ENCODE results near the gene WNK4.

Gene WNK4

GRCh38 chr17:42841975-42842685 lies 61.7 kb downstream of the WNK4 start:
- DNase-seq (ENCODE audit: extremely low read depth, low read depth) = no peak
- TF ChIP-seq CTCF (IDR thresholded peaks at IDR 0.05; ENCODE audit: low read depth, low read length, missing control alignments) = no peak
- no peak overlapping the region for H3K4me3 ChIP-seq (replicated peaks; ENCODE audit: low read depth, low read length)

- peak; percentile 94 for TF ChIP-seq CTCF (IDR thresholded peaks at IDR 0.05; ENCODE audit: low read depth, low read length, missing control alignments)
- H3K4me3 ChIP-seq (replicated peaks; ENCODE audit: low read depth, low read length) = no peak overlapping the region
- DNase-seq (ENCODE audit: extremely low read depth, low read depth) = no peak
These were observed 63.0 kb downstream of the WNK4 start for GRCh38 chr17:42843358-42843934.

- TF ChIP-seq CTCF (IDR thresholded peaks at IDR 0.05; ENCODE audit: low read depth, low read length, missing control alignments) = no peak
- H3K4me3 ChIP-seq (replicated peaks; ENCODE audit: low read depth, low read length) = no peak within 1 kb of the TSS
- DNase-seq (ENCODE audit: extremely low read depth, low read depth) = no peak
These were observed 63.9 kb downstream of the WNK4 start, which contains the start of gene AOC2 for GRCh38 chr17:42844271-42844670. TSS of gene AOC2 (plus strand) at chr17:42844580. CDS start at chr17:42844627, 47 bp downstream.

GRCh38 chr17:42844761-42845555 lies 64.5 kb downstream of the WNK4 start:
- DNase-seq (ENCODE audit: extremely low read depth, low read depth) = no peak
- H3K4me3 ChIP-seq (replicated peaks; ENCODE audit: low read depth, low read length) = no peak overlapping the region
- TF ChIP-seq CTCF (IDR thresholded peaks at IDR 0.05; ENCODE audit: low read depth, low read length, missing control alignments) = no peak

- DNase-seq (ENCODE audit: extremely low read depth, low read depth) = no peak
- TF ChIP-seq CTCF (IDR thresholded peaks at IDR 0.05; ENCODE audit: low read depth, low read length, missing control alignments) = no peak
- no peak overlapping the region for H3K4me3 ChIP-seq (replicated peaks; ENCODE audit: low read depth, low read length)
These were observed 65.1 kb downstream of the WNK4 start for GRCh38 chr17:42845556-42845917.

- H3K4me3 ChIP-seq (replicated peaks; ENCODE audit: low read depth, low read length) = no peak overlapping the region
- no peak for DNase-seq (ENCODE audit: extremely low read depth, low read depth)
- TF ChIP-seq CTCF (IDR thresholded peaks at IDR 0.05; ENCODE audit: low read depth, low read length, missing control alignments) = no peak
These were observed 65.6 kb downstream of the WNK4 start for GRCh38 chr17:42845918-42846593.
